Stomach smooth muscle (tissue), 2 donors: ENCODE measurements around the gene ZNF614.
"Not testable (repeated sequence)": the region's sequence is repeated elsewhere in the genome, so short reads cannot be mapped to it uniquely, and the experiment has no call there.

ENCODE experiments used
- H3K27ac ChIP-seq: one replicate; pipeline ENCODE4 v1.7.0; 2013; ENCODE audit warnings: mild to moderate bottlenecking, low read length, inconsistent platforms
- H3K27me3 ChIP-seq, 2 donors: one replicate each; pipeline ENCODE4 v1.7.0; 2013; ENCODE audit warnings: low read length in 2 of 2; ENCODE audit not compliant: insufficient read depth in 2 of 2, control insufficient read depth in 1 of 2
- H3K36me3 ChIP-seq, 2 donors: one replicate each; pipeline ENCODE4 v1.7.0; 2013; ENCODE audit warnings: low read length in 2 of 2; ENCODE audit not compliant: control insufficient read depth in 2 of 2, insufficient read depth in 2 of 2
- H3K4me1 ChIP-seq: one replicate; pipeline ENCODE4 v1.7.0; 2013; ENCODE audit warnings: low read length; ENCODE audit not compliant: control insufficient read depth, insufficient read depth
- H3K4me3 ChIP-seq, 2 donors: one replicate each; pipeline ENCODE4 v1.7.0; 2013; ENCODE audit warnings: low read length in 2 of 2
- H3K9ac ChIP-seq, 2 donors: one replicate each; pipeline ENCODE4 v1.7.0; 2013; ENCODE audit warnings: low read length in 2 of 2, mild to moderate bottlenecking in 1 of 2
- H3K9me3 ChIP-seq, 2 donors: one replicate each; pipeline ENCODE4 v1.7.0; 2013; ENCODE audit warnings: low read length in 2 of 2; ENCODE audit not compliant: control insufficient read depth in 2 of 2
- donor health status: healthy.
- donor health status: Pancreatic carcinoma.

Gene ZNF614

DNA sequence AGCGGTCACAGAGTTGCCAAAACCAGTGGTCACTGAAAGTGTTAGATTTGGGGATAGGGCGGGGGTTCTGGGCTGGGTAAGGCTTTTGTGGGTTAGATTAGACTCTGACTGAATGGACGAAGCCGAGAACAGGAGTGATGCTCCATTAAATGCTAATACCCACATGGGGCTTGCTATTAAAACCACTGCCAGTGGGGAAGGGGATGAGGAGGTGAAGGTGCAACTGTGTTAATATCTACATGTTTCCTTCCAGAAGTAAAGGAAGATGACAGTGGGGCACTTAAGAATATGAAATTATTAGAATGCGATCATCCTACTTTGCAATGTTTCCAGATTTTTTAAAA, 573 bp upstream of the ZNF614 start:
- Histone ChIP-seq H3K27ac (peak overlapping the region; percentile 93), H3K27me3 (no peaks in the 10 kb centered on the region), H3K4me1 (peaks cover 7% of the 10 kb centered on the region), H3K4me3 (peak overlapping the region; percentile 99), H3K9me3 (peaks cover 8 to 20% of the 10 kb centered on the region in 2 donors), H3K36me3 (peaks cover 14 to 18% of the 10 kb centered on the region in 2 donors), H3K9ac (peak overlapping the region; percentile 98 to 99)

DNA sequence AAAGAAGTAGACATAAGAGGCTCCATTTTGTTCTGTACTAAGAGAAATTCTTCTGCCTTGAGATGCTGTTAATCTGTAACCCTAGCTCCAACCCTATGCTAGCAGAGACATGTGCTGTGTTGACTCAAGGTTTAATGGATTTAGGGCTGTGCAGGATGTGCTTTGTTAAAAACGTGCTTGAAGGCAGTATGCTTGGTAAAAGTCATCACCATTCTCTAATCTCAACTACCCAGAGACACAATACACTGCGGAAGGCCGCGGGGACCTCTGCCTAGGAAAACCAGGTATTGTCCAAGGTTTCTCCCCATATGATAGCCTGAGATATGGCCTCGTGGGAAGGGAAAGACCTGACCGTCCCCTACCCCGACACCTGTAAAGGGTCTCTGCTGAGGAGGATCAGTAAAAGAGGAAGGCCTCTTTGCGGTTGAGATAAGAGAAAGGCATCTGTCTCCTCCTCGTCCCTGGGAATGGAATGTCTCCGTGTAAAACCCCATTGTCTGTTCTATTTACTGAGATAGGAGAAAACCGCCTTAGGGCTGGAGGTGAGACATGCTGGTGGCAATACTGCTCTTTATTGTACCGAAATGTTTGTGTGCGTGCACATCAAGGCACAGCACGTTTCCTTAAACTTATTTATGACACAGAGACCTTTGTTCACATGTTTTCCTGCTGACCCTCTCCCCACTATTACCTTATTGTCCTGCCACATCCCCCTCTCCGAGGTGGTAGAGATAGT, 1.8 kb downstream of the ZNF614 start:
- H3K36me3 ChIP-seq, result peaks cover 16 to 20% of the 10 kb centered on the region in 2 donors
- H3K27me3 ChIP-seq, H3K9ac ChIP-seq, H3K9me3 ChIP-seq, H3K4me3 ChIP-seq, H3K27ac ChIP-seq, H3K4me1 ChIP-seq: not testable (repeated sequence)

DNA sequence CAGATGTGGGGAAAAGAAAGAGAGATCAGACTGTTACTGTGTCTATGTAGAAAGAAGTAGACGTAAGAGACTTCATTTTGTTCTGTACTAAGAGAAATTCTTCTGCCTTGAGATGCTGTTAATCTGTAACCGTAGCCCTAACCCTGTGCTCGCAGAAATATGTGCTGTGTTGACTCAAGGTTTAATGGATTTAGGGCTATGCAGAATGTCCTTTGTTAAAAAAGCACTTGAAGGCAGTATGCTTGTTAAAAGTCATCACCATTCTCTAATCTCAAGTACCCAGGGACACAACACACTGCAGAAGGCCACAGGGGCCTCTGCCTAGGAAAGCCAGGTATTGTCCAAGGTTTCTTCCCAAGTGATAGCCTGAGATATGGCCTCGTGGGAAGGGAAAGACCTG, 3.7 kb downstream of the ZNF614 start:
- H3K4me3 ChIP-seq, H3K27ac ChIP-seq, H3K9me3 ChIP-seq, H3K9ac ChIP-seq, H3K4me1 ChIP-seq, H3K27me3 ChIP-seq: not testable (repeated sequence)
- peaks cover 35 to 38% of the 10 kb centered on the region in 2 donors for H3K36me3 ChIP-seq

DNA sequence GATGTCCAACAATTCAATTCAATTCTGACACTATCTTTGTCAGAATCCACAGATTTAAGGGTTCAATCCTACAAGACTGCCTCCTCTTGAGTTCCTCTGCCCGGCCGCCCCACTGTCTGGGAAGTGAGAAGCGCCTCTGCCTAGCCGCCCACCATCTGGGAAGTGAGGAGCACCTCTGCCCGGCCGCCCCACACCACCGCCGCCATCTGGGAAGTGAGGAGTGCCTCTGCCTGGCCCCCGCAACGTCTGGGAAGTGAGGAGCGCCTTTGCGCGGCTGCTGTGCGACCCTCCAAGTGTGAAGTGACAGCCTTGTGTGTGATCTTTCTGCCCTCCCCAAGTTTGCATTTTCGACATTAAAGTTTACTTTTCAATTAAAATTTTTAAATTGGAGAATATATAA, 6.0 kb downstream of the ZNF614 start:
- H3K27me3 ChIP-seq, result no peaks in the 10 kb centered on the region
- no peak overlapping the region for H3K27ac ChIP-seq
- H3K9me3 ChIP-seq, result peaks cover 6 to 9% of the 10 kb centered on the region in 2 donors
- no peak overlapping the region for H3K9ac ChIP-seq
- H3K4me3 ChIP-seq, result no peak overlapping the region
- peaks cover 42 to 52% of the 10 kb centered on the region in 2 donors for H3K36me3 ChIP-seq
- H3K4me1 ChIP-seq, result peaks cover 3% of the 10 kb centered on the region

DNA sequence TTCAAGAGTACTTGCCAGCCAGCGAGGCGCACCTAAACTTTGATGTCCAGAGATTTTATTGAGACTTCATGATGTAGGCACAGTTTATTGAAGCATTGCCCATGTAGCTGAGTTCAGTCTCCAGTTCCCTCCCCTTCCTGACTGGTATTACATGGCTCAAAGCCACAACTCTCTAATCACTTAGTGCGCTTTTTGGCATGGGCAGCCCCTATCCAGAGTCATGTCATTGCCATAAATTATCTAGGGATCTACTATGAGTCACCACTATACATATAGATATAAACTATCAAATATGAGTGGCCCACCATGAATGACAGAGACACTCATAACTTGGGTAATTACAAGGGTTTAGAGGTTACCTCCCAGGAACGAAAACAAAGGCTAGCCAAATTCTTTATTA, 7.7 kb downstream of the ZNF614 start:
- no peak overlapping the region for H3K9ac ChIP-seq
- no peak overlapping the region for H3K4me3 ChIP-seq
- H3K36me3 ChIP-seq, result peaks cover 59 to 68% of the 10 kb centered on the region in 2 donors
- H3K9me3 ChIP-seq, result peaks cover 6 to 9% of the 10 kb centered on the region in 2 donors
- H3K27ac ChIP-seq, result no peak overlapping the region
- H3K27me3 ChIP-seq, result no peaks in the 10 kb centered on the region
- H3K4me1 ChIP-seq, result no peaks in the 10 kb centered on the region

DNA sequence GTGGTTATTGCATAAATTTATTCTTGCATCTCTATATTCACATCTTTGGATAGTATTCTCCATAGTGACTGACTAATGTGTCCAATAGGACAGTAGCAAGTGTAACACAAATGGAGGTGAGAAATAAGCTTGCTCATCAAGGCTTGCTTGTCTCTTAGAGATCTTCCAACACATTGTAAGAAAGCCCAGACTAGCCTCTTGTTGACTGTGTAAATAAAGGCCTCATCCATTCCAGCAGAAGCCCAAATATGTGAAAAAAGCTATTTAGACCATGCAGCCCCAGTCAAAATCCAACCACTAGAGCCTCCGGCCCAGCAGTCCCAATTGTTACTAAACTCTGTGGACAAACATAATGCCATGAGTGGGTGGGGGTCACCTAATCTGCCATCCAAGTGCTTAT, 17.5 kb downstream of the ZNF614 start:
- no peak overlapping the region for H3K27ac ChIP-seq
- H3K4me3 ChIP-seq, result no peak overlapping the region
- H3K36me3 ChIP-seq, result peaks cover 8 to 9% of the 10 kb centered on the region in 2 donors
- H3K27me3 ChIP-seq, result no peaks in the 10 kb centered on the region
- no peaks in the 10 kb centered on the region for H3K9me3 ChIP-seq
- no peak overlapping the region for H3K9ac ChIP-seq
- H3K4me1 ChIP-seq, result peaks cover 10% of the 10 kb centered on the region

DNA sequence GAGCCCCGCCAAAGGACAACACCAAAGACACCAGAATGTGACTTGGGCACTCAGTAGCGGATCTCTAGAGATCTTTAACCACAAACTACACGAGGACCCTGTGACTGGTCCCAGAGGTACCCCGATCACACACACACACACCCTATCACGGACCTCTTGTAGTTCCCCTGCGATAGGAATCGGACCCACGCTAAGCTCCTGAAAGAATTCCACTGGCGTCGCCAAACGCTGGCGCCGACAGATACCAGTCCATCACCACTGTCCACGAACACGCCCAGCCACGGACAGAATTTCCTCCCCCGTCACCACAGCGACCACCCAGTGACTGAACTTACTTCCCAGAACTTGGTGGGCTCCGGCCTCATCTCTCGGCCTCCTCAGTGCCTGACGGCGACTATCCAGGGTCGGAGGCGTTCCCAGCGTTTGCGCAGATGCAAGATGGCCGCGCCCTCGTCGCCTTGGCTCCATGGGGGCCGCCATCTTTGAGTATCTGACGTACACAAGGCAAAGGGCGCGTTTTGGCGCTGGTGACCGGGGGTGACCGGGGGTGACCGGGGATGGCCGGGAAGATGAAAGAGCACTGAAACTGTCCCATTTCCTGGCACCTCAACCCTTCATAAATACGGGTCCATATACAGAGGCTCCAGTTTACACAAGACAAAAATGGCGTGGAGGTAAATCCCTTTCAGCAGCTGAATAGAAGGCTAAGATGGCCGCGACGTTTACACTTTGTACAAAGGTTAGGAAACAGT, 20.2 kb downstream of the ZNF614 start, which contains the start of gene ZNF615:
Gene ZNF615 (minus strand): TSS at position 406 of the 752 bp plus-strand sequence. CDS start 4,500 bp downstream, outside the sequence.
- H3K36me3 ChIP-seq, result peaks cover 10 to 12% of the 10 kb centered on the region in 2 donors
- no peaks in the 10 kb centered on the region for H3K9me3 ChIP-seq
- peak within 1 kb of the TSS; percentile 86 to 99 for H3K4me3 ChIP-seq
- peaks cover 10% of the 10 kb centered on the region for H3K4me1 ChIP-seq
- H3K27ac ChIP-seq, result peak within 1 kb of the TSS; percentile 91
- H3K9ac ChIP-seq, result peak within 1 kb of the TSS; percentile 68 to 97
- H3K27me3 ChIP-seq, result no peaks in the 10 kb centered on the region

DNA sequence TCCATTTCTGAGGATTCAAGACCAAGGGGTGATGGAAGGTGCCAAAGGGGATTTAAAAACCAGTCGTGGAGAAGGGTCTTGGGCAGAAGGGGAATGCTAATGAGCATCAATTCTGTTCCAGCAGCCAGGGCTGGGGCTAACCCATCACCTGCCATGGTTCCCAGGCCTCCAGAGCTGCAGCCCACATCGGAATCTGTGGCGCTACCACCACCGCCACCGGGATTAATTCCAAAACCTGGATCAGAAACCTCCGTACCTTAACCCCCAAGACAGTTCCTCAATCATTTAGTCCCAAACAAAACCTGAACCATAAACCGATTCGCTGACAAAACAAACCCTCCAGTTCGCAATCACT, 20.8 kb downstream of the ZNF614 start:
- Histone ChIP-seq H3K4me3 (peak overlapping the region; percentile 86 to 99), H3K9me3 (no peaks in the 10 kb centered on the region), H3K27me3 (no peaks in the 10 kb centered on the region), H3K27ac (peak overlapping the region; percentile 91), H3K9ac (peak overlapping the region; percentile 68 to 97), H3K4me1 (peaks cover 10% of the 10 kb centered on the region), H3K36me3 (peaks cover 4 to 7% of the 10 kb centered on the region in 2 donors)

DNA sequence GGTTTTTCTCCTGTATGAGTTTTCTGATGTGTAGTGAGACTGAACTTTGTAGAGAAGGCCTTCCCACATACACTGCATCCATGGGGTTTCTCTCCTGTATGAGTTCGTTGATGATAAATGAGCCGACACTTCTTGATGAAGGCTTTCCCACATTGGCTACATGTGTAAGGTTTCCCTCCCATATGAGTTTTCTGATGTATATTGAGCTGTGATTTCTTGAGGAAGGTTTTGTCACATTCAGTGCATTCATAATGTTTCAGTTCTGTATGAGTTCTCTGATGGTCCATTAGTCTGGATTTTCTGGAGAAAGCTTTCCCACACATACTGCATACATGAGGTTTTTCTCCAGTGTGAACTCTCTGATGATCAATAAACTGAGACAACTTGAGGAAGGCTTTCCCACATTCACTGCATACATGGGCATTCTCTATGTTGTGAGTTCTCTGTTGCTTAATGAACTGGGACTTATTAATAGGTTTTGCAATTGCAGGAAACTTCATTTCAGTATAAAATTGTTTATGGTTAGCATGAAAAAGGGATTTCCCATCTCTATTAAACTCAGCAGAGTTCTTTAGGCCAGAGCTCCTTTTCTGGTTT, 34.0 kb downstream of the ZNF614 start:
- no peak overlapping the region for H3K27ac ChIP-seq
- H3K4me1 ChIP-seq, result no peaks in the 10 kb centered on the region
- H3K9me3 ChIP-seq, result peaks cover 27 to 39% of the 10 kb centered on the region in 2 donors
- H3K27me3 ChIP-seq, result no peaks in the 10 kb centered on the region
- peaks cover 53 to 57% of the 10 kb centered on the region in 2 donors for H3K36me3 ChIP-seq
- H3K4me3 ChIP-seq, result peak overlapping the region in 1 of 2 donors; percentile 58
- no peak overlapping the region for H3K9ac ChIP-seq

DNA sequence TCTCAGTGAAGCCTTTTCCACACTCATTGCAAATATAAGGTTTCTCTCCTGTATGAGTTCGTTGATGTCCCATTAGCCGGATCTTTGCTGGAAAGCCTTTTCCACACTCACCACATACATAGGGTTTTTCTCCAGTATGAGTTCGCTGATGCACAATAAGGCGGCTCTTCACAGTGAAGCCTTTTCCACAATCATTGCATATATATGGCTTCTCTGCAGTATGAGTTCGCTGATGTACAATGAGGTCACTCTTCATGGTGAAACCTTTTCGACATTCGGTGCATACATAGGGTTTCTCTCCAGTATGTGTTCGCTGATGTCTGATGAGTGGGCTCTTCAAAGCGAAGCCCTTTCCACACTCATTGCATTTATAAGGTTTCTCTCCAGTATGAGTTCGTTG, 34.8 kb downstream of the ZNF614 start:
- H3K36me3 ChIP-seq, result peaks cover 49 to 50% of the 10 kb centered on the region in 2 donors
- H3K4me1 ChIP-seq, result no peaks in the 10 kb centered on the region
- H3K4me3 ChIP-seq, result peak overlapping the region in 1 of 2 donors; percentile 58
- no peak overlapping the region for H3K9ac ChIP-seq
- peaks cover 27 to 44% of the 10 kb centered on the region in 2 donors for H3K9me3 ChIP-seq
- no peaks in the 10 kb centered on the region for H3K27me3 ChIP-seq
- H3K27ac ChIP-seq, result no peak overlapping the region
